GM12872 (cell line): ENCODE measurements around the gene ARHGAP42.

Source experiments
- CTCF ChIP-seq: IDR thresholded peaks from 3 replicates; pipeline ENCODE4 v1.5.1; 2011; ENCODE audit warnings: low read depth, mild to moderate bottlenecking, low read length, moderate library complexity; ENCODE audit not compliant: insufficient read depth

ARHGAP42 gene

DNA sequence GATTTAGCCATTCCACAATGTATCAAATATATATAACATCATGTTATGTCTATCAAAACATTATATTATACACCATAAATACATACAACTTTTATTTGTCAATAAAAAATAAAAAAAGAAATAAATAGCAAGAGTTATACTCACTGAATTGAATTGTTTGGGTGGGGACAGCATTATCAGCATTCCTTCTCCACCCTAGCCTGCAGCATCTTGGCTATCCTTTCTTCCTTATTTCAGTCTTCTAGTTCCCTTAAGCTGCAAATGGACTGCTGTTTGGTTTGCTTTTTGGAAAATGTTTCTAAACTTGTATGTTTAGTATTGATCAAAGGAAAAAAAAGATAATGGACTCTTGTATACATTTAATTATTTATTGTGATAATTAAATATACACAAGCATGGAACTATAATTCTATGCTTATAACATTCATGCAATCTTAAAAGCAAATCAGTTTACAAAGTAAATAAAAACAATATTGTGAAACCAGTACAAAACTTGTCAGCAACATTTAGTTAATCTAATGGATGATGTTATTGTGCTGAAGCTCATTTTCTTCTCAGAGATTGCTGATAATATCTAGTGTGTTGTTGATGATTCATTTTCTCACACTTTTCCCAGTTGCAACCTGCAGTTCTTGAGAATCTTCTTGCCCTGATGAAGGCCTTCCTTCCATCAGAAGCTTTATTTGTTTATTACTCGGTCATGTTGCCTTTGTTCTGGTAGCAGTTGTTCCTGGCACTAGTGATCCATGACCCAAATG, 5.0 kb downstream of the ARHGAP42 start:
- no peak for TF ChIP-seq CTCF

DNA sequence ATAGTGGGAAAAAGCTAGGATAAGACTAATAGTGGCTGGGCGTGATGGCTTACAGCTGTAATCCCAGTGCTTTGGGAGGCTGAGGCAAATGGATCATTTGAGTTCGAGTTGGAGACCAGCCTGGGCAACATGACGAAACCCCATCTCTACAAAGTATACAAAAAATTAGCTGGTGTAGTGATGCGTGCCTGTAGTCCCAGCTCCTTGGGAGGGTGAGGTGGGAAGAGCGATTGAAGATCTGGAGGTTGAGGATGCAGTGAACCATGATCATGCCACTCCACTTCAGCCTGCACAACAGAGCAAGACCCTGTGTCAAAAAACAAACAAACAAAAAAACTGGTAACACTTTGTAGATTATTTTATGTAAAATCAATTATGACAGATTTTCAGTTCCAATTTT, 8.8 kb downstream of the ARHGAP42 start:
- no peak for TF ChIP-seq CTCF

GRCh38 chr11:100703139-100703538, 16.1 kb downstream of the ARHGAP42 start:
- no peak for TF ChIP-seq CTCF

DNA sequence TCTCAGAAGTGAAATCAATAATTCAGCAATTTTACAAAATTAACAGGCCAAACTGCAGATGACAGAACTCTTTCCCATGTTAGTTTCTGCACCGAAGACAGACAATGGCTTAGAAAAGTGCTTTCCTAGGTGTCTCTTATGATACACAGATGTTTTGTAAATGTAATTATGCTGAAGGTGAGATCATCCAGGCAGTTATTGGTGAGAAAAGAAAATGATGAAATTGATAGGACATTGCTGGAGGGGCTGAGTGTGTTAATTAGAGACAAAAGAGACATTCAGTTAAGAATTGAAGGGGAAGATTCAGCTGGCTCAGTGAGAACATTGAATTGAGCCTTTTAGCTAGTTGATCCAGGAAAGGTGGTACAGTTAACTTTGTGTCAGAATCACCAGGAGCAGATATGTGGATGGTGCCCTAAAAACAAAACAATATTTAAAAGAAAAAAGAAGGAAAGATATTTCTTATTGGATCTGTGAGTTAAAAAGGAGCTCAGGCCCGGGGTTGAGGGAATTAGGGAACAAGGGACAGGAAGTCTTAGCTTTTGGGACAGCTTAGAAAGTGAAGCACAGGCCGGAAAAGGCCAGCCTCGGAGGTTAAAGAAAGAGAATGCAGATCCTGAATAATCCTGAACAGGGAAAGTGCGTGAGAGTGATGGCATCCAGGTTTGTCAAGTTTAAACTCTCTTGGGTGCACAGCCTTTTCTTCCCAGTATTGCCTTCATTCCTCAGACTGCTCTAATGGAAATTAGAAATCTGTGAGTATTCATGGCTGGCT, 16.9 kb downstream of the ARHGAP42 start:
- no peak for TF ChIP-seq CTCF

DNA sequence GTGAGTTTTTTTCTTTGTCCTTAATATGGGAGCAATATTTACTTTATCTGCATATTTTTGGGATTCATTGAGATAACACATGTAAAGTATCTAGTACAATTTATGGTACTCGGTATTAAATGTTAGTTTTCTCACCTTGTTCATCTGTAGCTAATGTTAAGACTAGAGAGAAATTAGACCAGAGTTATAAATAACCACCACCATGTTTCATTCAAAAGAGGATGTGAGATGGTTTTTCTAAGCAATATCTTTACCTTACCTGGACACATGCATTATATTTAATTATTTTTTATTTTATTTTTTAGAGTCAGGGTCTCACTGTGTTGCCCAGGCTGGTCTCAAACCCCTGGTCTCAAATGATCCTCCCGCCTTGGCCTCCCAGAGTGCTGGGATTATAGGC, 18.4 kb downstream of the ARHGAP42 start:
- no peak for TF ChIP-seq CTCF

- TF ChIP-seq CTCF: no peak
Observed at GRCh38 chr11:100706179-100706578, 19.1 kb downstream of the ARHGAP42 start.

DNA sequence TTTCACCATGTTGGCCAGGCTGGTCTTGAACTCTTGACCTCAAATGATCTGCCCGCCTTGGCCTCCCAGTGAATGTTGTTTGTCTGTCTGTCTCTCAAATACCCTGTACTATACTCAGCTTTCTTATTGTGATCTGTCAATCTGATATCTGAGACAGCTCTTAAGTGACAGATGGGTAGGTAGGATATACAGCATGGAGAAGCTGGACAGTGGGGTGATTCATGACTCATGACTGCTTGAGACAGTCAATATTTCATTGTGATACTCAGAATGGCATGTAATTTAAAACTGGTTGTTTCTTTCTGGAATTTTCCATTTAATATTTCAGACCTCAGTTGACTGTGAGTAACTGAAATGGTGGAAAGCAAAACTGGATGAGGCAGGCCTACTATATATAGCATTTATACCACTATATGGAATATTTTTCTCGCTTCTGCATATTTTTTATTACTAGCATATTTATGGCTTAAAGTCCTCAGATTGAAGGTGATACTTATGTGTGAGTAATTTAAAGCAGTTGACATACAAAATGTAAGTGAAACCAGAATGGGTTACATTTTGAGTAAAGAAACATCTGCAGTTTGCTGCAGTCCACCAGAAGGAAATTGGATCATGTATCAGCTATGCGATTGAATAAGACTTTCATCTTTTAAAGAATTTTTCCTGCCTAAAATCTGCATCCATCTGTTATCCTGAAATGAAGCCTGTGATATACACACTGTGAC, 22.3 kb downstream of the ARHGAP42 start:
- no peak for TF ChIP-seq CTCF
